Natural killer cell (primary cell): ENCODE measurements around the gene SLU7. TPM values are rescaled to one million over a fixed set of nuclear protein-coding genes. Genes with fewer than 3 reads are reported as not detected.

Source experiments
- ATAC-seq, 3 donors: fragments of 150-1000 bp in 2 of 3; fragments of 200-7000 bp in 1 of 3; cut with Tn5 transposase; 1 replicate in 1 of 3; 2 replicates in 2 of 3; pipeline ENCODE4 v1.10.0; 2021; ENCODE audit warnings: mild to moderate bottlenecking in 2 of 3, moderate library complexity in 2 of 3
- DNase-seq, 2 donors: peaks; one replicate each; pipeline versions ENCODE4 v3.0.0 to v3.0.0-alpha.2; 2013 to 2021; ENCODE audit warnings: mixed read lengths in 1 of 2
- H3K27ac ChIP-seq: one replicate; pipeline ENCODE4 v1.5.1; 2013; ENCODE audit warnings: mild to moderate bottlenecking, low read length
- H3K27me3 ChIP-seq: one replicate; pipeline ENCODE4 v1.6.1; 2013; ENCODE audit warnings: low read length; ENCODE audit not compliant: control insufficient read depth, insufficient read depth
- H3K36me3 ChIP-seq: one replicate; pipeline ENCODE4 v1.6.1; 2013; ENCODE audit warnings: low read length; ENCODE audit not compliant: control insufficient read depth, insufficient read depth
- H3K4me1 ChIP-seq: one replicate; pipeline ENCODE4 v1.6.1; 2013; ENCODE audit warnings: low read length; ENCODE audit not compliant: control insufficient read depth, insufficient read depth
- H3K4me3 ChIP-seq: one replicate; pipeline ENCODE4 v1.5.1; 2013; ENCODE audit warnings: low read length
- H3K9me3 ChIP-seq: one replicate; pipeline ENCODE4 v1.6.1; 2013; ENCODE audit warnings: low read length; ENCODE audit not compliant: control insufficient read depth, insufficient read depth
- H3K27ac Mint-ChIP-seq, 2 donors: one replicate each; pipeline ENCODE4 v1.8.0; 2022; ENCODE audit warnings: mild to moderate bottlenecking in 2 of 2, mixed read lengths in 2 of 2, moderate library complexity in 1 of 2
- H3K27me3 Mint-ChIP-seq, 2 donors: one replicate each; pipeline ENCODE4 v1.8.0; 2022; ENCODE audit warnings: low read depth in 2 of 2, mixed read lengths in 2 of 2
- H3K36me3 Mint-ChIP-seq: one replicate; pipeline ENCODE4 v1.8.0; 2022; ENCODE audit warnings: mixed read lengths
- H3K4me1 Mint-ChIP-seq, 2 donors: one replicate each; pipeline ENCODE4 v1.8.0; 2022; ENCODE audit warnings: mixed read lengths in 2 of 2
- H3K4me3 Mint-ChIP-seq: one replicate; pipeline ENCODE4 v1.8.0; 2022; ENCODE audit warnings: mild to moderate bottlenecking, moderate library complexity, mixed read lengths
- H3K9me3 Mint-ChIP-seq, 2 donors: one replicate each; pipeline ENCODE4 v1.8.0; 2022; ENCODE audit warnings: mixed read lengths in 2 of 2
- CTCF ChIP-seq: fragments of 200-600 bp; IDR thresholded peaks from one replicate; pipeline ENCODE4 v1.8.0; 2022; ENCODE audit warnings: antibody characterized with exemption
- WGBS: methylation state at CpG from one replicate; pipeline ENCODE4 v1.1.7; 2013; ENCODE audit warnings: missing lambda C conversion rate; ENCODE audit not compliant: insufficient coverage; 5-methylcytosine and 5-hydroxymethylcytosine counted together
- intact Hi-C: fragments of 100-400 bp; cut with micrococcal nuclease; formaldehyde crosslinking; loops from one replicate; pipeline ENCODE4 v1.14.2; 2022
- total RNA-seq, 4 donors: library from RNA; stranded (reverse); fragments of 120-200 nt in 1 of 4; gene quantifications; one replicate each; pipeline versions ENCODE4 v1.2.3 to v1.2.4, GENCODE V29; 2013 to 2022

SLU7 gene
- total RNA-seq, 3 donors from 2014 or later (not counting 1 experiment from before 2014, with no cell fraction given): 114 to 143 (median 118) TPM

GRCh38 chr5:160376416-160376815 is 42.5 kb downstream of the SLU7 start:
- no peaks in the 10 kb centered on the region for H3K4me1 ChIP-seq
- no peak for TF ChIP-seq CTCF
- no peaks in the 10 kb centered on the region for H3K9me3 ChIP-seq
- ATAC-seq: no peak
- H3K36me3 Mint-ChIP-seq: no peaks in the 10 kb centered on the region
- peaks cover 38 to 71% of the 10 kb centered on the region in 2 donors for H3K27me3 Mint-ChIP-seq
- no peak overlapping the region for H3K27ac Mint-ChIP-seq
- H3K4me3 ChIP-seq: no peak overlapping the region
- intact Hi-C loops: no loop called here
- no peaks in the 10 kb centered on the region for H3K36me3 ChIP-seq
- H3K4me3 Mint-ChIP-seq: no peak overlapping the region
- H3K9me3 Mint-ChIP-seq: no peaks in the 10 kb centered on the region
- H3K4me1 Mint-ChIP-seq: no peaks in the 10 kb centered on the region
- peaks cover 5% of the 10 kb centered on the region for H3K27me3 ChIP-seq
- no peak for DNase-seq
- no peak overlapping the region for H3K27ac ChIP-seq

- Histone ChIP-seq H3K36me3 (no peaks in the 10 kb centered on the region), H3K4me1 (no peaks in the 10 kb centered on the region), H3K9me3 (no peaks in the 10 kb centered on the region), H3K27ac (no peak overlapping the region), H3K27me3 (peaks cover 10% of the 10 kb centered on the region), H3K4me3 (no peak overlapping the region)
- peaks cover 43 to 71% of the 10 kb centered on the region in 2 donors for H3K27me3 Mint-ChIP-seq
- no peaks in the 10 kb centered on the region for H3K9me3 Mint-ChIP-seq
- H3K4me1 Mint-ChIP-seq: no peaks in the 10 kb centered on the region
- DNase-seq (no peak), ATAC-seq (no peak)
- H3K27ac Mint-ChIP-seq: no peak overlapping the region
- no peaks in the 10 kb centered on the region for H3K36me3 Mint-ChIP-seq
- TF ChIP-seq CTCF: no peak
- no peak overlapping the region for H3K4me3 Mint-ChIP-seq
- intact Hi-C loops: no loop called here
- WGBS: 92% methylated on average over 2 of the region's 2 CpGs
Measured at GRCh38 chr5:160375701-160376100, 43.2 kb downstream of the SLU7 start.

GRCh38 chr5:160375166-160375565 is 43.7 kb downstream of the SLU7 start:
- no peak overlapping the region for H3K4me3 ChIP-seq
- H3K27me3 ChIP-seq: peaks cover 14% of the 10 kb centered on the region
- no peak for TF ChIP-seq CTCF
- intact Hi-C loops: no loop called here
- no peak overlapping the region for H3K27ac Mint-ChIP-seq
- H3K36me3 Mint-ChIP-seq: no peaks in the 10 kb centered on the region
- H3K4me1 Mint-ChIP-seq: peaks cover 0 to 1% of the 10 kb centered on the region in 2 donors
- no peak overlapping the region for H3K4me3 Mint-ChIP-seq
- ATAC-seq: no peak
- no peaks in the 10 kb centered on the region for H3K9me3 Mint-ChIP-seq
- no peak overlapping the region for H3K27ac ChIP-seq
- H3K36me3 ChIP-seq: no peaks in the 10 kb centered on the region
- no peak for DNase-seq
- peaks cover 4% of the 10 kb centered on the region for H3K4me1 ChIP-seq
- H3K9me3 ChIP-seq: no peaks in the 10 kb centered on the region
- H3K27me3 Mint-ChIP-seq: peaks cover 45 to 75% of the 10 kb centered on the region in 2 donors

- Mint-ChIP-seq H3K36me3 (no peaks in the 10 kb centered on the region), H3K27ac (no peak overlapping the region), H3K27me3 (peaks cover 59 to 90% of the 10 kb centered on the region in 2 donors), H3K4me1 (peaks cover 8 to 9% of the 10 kb centered on the region in 2 donors), H3K4me3 (no peak overlapping the region), H3K9me3 (no peaks in the 10 kb centered on the region)
- ATAC-seq: no peak
- H3K9me3 ChIP-seq: no peaks in the 10 kb centered on the region
- intact Hi-C loops: no loop called here
- peaks cover 21% of the 10 kb centered on the region for H3K27me3 ChIP-seq
- no peak for DNase-seq
- no peak for TF ChIP-seq CTCF
- no peak overlapping the region for H3K4me3 ChIP-seq
- H3K27ac ChIP-seq: no peak overlapping the region
- peaks cover 7% of the 10 kb centered on the region for H3K4me1 ChIP-seq
- no peaks in the 10 kb centered on the region for H3K36me3 ChIP-seq
Measured at GRCh38 chr5:160371294-160371693, 47.6 kb downstream of the SLU7 start.
